IMR-90 (cell line): ENCODE data around the gene ATPAF1.

Source experiments
- ELK1 ChIP-seq: fragments of 150-350 bp; IDR thresholded peaks from 2 replicates; pipeline ENCODE4 v1.6.1; 2016; ENCODE audit warnings: low read depth, mild to moderate bottlenecking, low read length, moderate library complexity, borderline replicate concordance
- FOS ChIP-seq: fragments of 150-350 bp; IDR thresholded peaks from 2 replicates; pipeline ENCODE4 v1.6.1; 2016; ENCODE audit warnings: low read depth, low read length
- MAFK ChIP-seq: IDR thresholded peaks from 2 replicates; pipeline ENCODE4 v1.6.1; 2012; ENCODE audit warnings: low read depth, low read length, improper control_type of control experiment
- MAZ ChIP-seq: IDR thresholded peaks from 2 replicates; pipeline ENCODE4 v1.6.1; 2012; ENCODE audit warnings: low read depth, mild to moderate bottlenecking, low read length, improper control_type of control experiment, moderate library complexity, borderline replicate concordance
- MXI1 ChIP-seq: IDR thresholded peaks from 2 replicates; pipeline ENCODE4 v1.6.1; 2012; ENCODE audit warnings: low read depth, mild to moderate bottlenecking, low read length, moderate library complexity, borderline replicate concordance
- POLR2A ChIP-seq: IDR thresholded peaks from 2 replicates; pipeline ENCODE4 v1.6.1; 2012; ENCODE audit warnings: mild to moderate bottlenecking, low read depth, low read length
- RAD21 ChIP-seq: IDR thresholded peaks from 2 replicates; pipeline ENCODE4 v1.6.1; 2012; ENCODE audit warnings: low read length, improper control_type of control experiment
- RCOR1 ChIP-seq: IDR thresholded peaks from 2 replicates; pipeline ENCODE4 v1.6.1; 2012; ENCODE audit warnings: mild to moderate bottlenecking, low read length, improper control_type of control experiment; ENCODE audit not compliant: insufficient replicate concordance
- RFX5 ChIP-seq: IDR thresholded peaks from 2 replicates; pipeline ENCODE4 v1.8.0; 2012; ENCODE audit warnings: low read depth, mild to moderate bottlenecking, low read length, moderate library complexity
- TF ChIP-seq, protein P1 (sequence below): conservative IDR thresholded peaks from 2 replicates; pipeline ENCODE4 v1.5.1; 2012; ENCODE audit warnings: mild to moderate bottlenecking, low read depth, low read length, improper control_type of control experiment

DNA sequence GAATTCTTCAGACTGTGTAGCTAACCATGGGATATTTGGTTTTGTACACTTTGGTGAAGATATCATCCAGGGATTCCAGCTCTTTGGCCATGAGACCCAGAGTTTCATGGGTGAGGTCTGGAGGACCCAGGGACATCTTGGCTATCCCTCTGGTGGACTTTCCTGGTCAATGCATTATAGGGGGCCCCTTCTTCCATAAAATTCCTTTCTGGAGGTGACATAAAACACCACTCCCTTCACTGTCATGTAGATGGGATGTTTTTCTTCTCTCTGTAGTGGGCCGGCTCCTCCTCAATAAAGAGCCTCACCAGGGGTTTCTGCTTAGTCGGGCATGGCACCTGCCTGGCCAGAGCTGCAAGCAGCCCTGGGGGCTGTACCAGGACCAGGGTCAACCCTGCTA lies 2.2 kb downstream of the ATPAF1 start:
- no peak for TF ChIP-seq POLR2A
- no peak for TF ChIP-seq RFX5
- TF ChIP-seq, protein P1, sequence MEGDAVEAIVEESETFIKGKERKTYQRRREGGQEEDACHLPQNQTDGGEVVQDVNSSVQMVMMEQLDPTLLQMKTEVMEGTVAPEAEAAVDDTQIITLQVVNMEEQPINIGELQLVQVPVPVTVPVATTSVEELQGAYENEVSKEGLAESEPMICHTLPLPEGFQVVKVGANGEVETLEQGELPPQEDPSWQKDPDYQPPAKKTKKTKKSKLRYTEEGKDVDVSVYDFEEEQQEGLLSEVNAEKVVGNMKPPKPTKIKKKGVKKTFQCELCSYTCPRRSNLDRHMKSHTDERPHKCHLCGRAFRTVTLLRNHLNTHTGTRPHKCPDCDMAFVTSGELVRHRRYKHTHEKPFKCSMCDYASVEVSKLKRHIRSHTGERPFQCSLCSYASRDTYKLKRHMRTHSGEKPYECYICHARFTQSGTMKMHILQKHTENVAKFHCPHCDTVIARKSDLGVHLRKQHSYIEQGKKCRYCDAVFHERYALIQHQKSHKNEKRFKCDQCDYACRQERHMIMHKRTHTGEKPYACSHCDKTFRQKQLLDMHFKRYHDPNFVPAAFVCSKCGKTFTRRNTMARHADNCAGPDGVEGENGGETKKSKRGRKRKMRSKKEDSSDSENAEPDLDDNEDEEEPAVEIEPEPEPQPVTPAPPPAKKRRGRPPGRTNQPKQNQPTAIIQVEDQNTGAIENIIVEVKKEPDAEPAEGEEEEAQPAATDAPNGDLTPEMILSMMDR: no peak
- no peak for TF ChIP-seq ELK1
- no peak for TF ChIP-seq MAZ
- TF ChIP-seq MAFK: no peak
- no peak for TF ChIP-seq RAD21
- no peak for TF ChIP-seq RCOR1
- no peak for TF ChIP-seq MXI1
- TF ChIP-seq FOS: no peak
